ENCODE results near the gene KDSR.

Gene KDSR

GRCh38 chr18:63311118-63312018, 55.6 kb downstream of the KDSR start:
- peak overlapping the region; percentile 52 for H3K4me3 Mint-ChIP-seq
- H3K36me3 Mint-ChIP-seq (ENCODE audit: low read depth), result peaks cover 44% of the 10 kb centered on the region
- peak overlapping the region; percentile 71 for H3K27ac Mint-ChIP-seq
- H3K9me3 Mint-ChIP-seq, result no peaks in the 10 kb centered on the region
- no peaks in the 10 kb centered on the region for H3K27me3 Mint-ChIP-seq
- peaks cover 96% of the 10 kb centered on the region for H3K4me1 Mint-ChIP-seq (ENCODE audit: low read depth)

GRCh38 chr18:63309422-63309821, 57.6 kb downstream of the KDSR start:
- Mint-ChIP-seq H3K4me1 (ENCODE audit: low read depth) (peaks cover 93% of the 10 kb centered on the region), H3K27ac (peak overlapping the region; percentile 47), H3K9me3 (no peaks in the 10 kb centered on the region), H3K27me3 (no peaks in the 10 kb centered on the region), H3K4me3 (peak overlapping the region; percentile 8), H3K36me3 (ENCODE audit: low read depth) (peaks cover 45% of the 10 kb centered on the region)

DNA sequence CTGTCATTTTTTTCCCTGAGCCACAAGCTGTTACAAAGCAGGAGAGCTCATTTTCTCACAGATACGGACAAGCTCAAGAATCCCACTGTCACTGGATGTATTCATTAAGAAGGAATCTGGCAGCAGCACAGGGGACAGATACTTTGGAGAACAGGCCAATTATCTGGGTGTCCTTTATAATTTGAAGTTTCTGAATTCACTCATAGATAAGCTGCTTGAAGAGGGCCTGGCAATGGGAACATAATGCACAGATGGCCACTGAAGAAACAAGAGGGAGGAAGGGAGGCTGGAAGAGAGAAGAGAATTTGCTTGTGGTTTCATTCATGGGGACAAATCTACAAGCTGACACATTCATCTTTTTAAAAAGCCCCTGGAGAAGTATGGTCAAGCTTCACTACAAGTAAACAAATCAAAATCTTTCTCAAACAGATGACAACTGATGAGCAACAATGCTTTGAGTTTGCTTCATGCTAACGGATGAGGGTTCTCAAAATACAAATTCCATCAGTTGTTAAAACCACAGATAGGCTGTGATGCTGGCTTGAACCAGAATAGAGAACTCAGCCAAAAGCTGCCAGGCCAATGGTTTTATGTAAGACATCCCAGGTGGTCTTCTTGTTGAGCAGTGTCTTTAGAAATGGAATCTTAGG, 59.3 kb downstream of the KDSR start:
- no peak overlapping the region for H3K4me3 Mint-ChIP-seq
- no peaks in the 10 kb centered on the region for H3K27me3 Mint-ChIP-seq
- H3K4me1 Mint-ChIP-seq (ENCODE audit: low read depth), result peaks cover 93% of the 10 kb centered on the region
- H3K36me3 Mint-ChIP-seq (ENCODE audit: low read depth), result peaks cover 51% of the 10 kb centered on the region
- peak overlapping the region; percentile 67 for H3K27ac Mint-ChIP-seq
- H3K9me3 Mint-ChIP-seq, result no peaks in the 10 kb centered on the region

GRCh38 chr18:63306819-63307550, 60.0 kb downstream of the KDSR start:
- Mint-ChIP-seq H3K9me3 (no peaks in the 10 kb centered on the region), H3K4me1 (ENCODE audit: low read depth) (peaks cover 93% of the 10 kb centered on the region), H3K27me3 (no peaks in the 10 kb centered on the region), H3K4me3 (no peak overlapping the region), H3K36me3 (ENCODE audit: low read depth) (peaks cover 56% of the 10 kb centered on the region), H3K27ac (peak overlapping the region; percentile 41)

GRCh38 chr18:63306249-63306648, 60.8 kb downstream of the KDSR start:
- Mint-ChIP-seq H3K9me3 (no peaks in the 10 kb centered on the region), H3K36me3 (ENCODE audit: low read depth) (peaks cover 59% of the 10 kb centered on the region), H3K4me1 (ENCODE audit: low read depth) (peaks cover 93% of the 10 kb centered on the region), H3K4me3 (no peak overlapping the region), H3K27me3 (no peaks in the 10 kb centered on the region), H3K27ac (peak overlapping the region; percentile 41)

- Mint-ChIP-seq H3K27me3 (no peaks in the 10 kb centered on the region), H3K36me3 (ENCODE audit: low read depth) (peaks cover 64% of the 10 kb centered on the region), H3K4me1 (ENCODE audit: low read depth) (peaks cover 97% of the 10 kb centered on the region), H3K9me3 (no peaks in the 10 kb centered on the region), H3K27ac (peak overlapping the region; percentile 94), H3K4me3 (peak overlapping the region; percentile 70)
These were observed 63.5 kb downstream of the KDSR start for GRCh38 chr18:63303547-63303946.

GRCh38 chr18:63302636-63303405, 64.2 kb downstream of the KDSR start:
- H3K9me3 Mint-ChIP-seq, result no peaks in the 10 kb centered on the region
- H3K4me3 Mint-ChIP-seq, result peak overlapping the region; percentile 70
- H3K4me1 Mint-ChIP-seq (ENCODE audit: low read depth), result peaks cover 97% of the 10 kb centered on the region
- H3K27me3 Mint-ChIP-seq, result no peaks in the 10 kb centered on the region
- H3K36me3 Mint-ChIP-seq (ENCODE audit: low read depth), result peaks cover 66% of the 10 kb centered on the region
- H3K27ac Mint-ChIP-seq, result peak overlapping the region; percentile 94

DNA sequence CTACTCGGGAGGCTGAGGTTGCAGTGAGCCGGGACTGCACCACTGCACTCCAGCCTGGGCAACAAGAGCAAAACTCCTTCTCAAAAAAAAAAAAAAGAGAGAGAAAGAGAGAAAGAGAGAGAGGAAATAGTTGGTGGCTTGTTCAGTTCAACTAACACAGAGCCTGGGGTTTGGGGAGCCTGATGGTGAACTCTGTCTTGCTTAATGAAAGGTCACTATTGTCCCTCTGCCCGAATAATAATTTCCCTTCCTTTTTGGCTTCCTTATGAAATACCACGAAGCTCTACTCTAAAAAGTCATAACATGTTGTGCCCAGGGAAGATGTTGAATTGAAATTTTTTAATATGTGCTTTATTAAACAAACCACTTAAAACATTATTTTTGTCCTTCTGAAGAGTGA, 64.8 kb downstream of the KDSR start:
- Mint-ChIP-seq H3K4me1 (ENCODE audit: low read depth) (peaks cover 97% of the 10 kb centered on the region), H3K27me3 (no peaks in the 10 kb centered on the region), H3K4me3 (peak overlapping the region; percentile 70), H3K9me3 (no peaks in the 10 kb centered on the region), H3K36me3 (ENCODE audit: low read depth) (peaks cover 72% of the 10 kb centered on the region), H3K27ac (peak overlapping the region; percentile 94)

DNA sequence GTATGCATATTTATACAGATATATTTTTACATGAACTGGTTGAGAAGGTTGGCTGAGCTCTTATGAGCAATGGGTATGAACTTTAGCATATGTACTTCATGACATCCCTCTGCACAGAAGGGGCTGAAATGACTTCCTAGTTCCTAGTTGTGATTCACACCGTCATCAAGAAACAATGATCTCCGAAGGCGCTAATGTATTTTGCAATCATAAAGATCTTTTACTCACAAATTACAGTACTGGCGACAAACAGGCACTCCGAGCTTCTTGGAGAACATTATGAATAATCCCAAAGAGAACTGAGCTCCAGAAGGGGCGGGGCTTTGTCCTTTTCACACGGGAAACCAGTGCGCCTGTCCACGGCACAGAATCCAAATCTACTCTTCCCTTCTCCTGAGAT, 65.6 kb downstream of the KDSR start:
- no peaks in the 10 kb centered on the region for H3K9me3 Mint-ChIP-seq
- peaks cover 69% of the 10 kb centered on the region for H3K36me3 Mint-ChIP-seq (ENCODE audit: low read depth)
- peak overlapping the region; percentile 94 for H3K27ac Mint-ChIP-seq
- H3K4me3 Mint-ChIP-seq, result peak overlapping the region; percentile 70
- no peaks in the 10 kb centered on the region for H3K27me3 Mint-ChIP-seq
- peaks cover 91% of the 10 kb centered on the region for H3K4me1 Mint-ChIP-seq (ENCODE audit: low read depth)

DNA sequence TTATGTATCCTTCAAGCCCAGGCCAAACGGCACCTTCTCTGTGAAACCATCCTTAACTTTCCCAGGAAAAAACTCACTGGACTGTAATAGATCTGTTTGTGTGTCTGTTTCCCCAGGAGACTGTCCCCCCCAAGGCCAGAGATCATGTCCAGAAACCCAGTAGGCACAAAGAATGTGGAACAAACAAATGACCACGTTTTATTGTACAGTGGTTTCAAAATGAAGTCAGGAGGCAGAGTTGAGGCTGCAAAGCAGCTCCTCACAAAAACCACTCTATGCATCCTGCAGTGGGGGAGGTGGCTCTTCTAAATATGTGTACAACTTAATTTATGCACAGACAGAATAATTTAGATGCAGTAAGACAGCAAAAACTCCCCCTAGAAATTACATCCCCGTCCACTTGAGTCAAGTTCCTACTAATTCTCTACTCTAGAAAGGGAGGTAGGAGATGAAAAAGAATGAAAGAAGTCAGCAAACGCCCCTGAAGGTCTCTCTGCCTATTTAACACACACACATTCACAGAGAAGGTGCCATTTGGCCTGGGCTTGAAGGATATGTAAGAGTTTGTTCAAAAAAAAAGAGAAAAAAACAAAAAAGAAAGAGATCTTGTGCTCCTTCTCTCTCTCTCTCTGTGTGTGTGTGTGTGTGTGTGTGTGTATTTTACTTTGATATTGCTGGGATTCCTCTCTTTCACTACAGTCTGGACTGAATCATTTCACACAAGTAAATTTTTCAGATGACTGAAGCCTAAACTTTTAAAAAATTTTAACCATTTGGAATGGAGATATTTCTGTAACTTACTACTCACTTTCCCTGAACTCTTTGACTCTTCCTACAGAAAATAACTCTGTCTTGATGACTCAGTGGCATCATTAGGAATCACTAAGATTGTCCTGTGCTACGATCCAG, 66.9 kb downstream of the KDSR start:
- H3K27ac Mint-ChIP-seq, result peak overlapping the region; percentile 94
- H3K4me1 Mint-ChIP-seq (ENCODE audit: low read depth), result peaks cover 91% of the 10 kb centered on the region
- H3K36me3 Mint-ChIP-seq (ENCODE audit: low read depth), result peaks cover 71% of the 10 kb centered on the region
- no peaks in the 10 kb centered on the region for H3K27me3 Mint-ChIP-seq
- H3K9me3 Mint-ChIP-seq, result no peaks in the 10 kb centered on the region
- peak overlapping the region; percentile 63 for H3K4me3 Mint-ChIP-seq

GRCh38 chr18:63298400-63299365, 68.3 kb downstream of the KDSR start:
- Mint-ChIP-seq H3K4me1 (ENCODE audit: low read depth) (peaks cover 77% of the 10 kb centered on the region), H3K27me3 (no peaks in the 10 kb centered on the region), H3K27ac (peak overlapping the region; percentile 94), H3K4me3 (peak overlapping the region; percentile 63), H3K36me3 (ENCODE audit: low read depth) (peaks cover 63% of the 10 kb centered on the region), H3K9me3 (no peaks in the 10 kb centered on the region)

DNA sequence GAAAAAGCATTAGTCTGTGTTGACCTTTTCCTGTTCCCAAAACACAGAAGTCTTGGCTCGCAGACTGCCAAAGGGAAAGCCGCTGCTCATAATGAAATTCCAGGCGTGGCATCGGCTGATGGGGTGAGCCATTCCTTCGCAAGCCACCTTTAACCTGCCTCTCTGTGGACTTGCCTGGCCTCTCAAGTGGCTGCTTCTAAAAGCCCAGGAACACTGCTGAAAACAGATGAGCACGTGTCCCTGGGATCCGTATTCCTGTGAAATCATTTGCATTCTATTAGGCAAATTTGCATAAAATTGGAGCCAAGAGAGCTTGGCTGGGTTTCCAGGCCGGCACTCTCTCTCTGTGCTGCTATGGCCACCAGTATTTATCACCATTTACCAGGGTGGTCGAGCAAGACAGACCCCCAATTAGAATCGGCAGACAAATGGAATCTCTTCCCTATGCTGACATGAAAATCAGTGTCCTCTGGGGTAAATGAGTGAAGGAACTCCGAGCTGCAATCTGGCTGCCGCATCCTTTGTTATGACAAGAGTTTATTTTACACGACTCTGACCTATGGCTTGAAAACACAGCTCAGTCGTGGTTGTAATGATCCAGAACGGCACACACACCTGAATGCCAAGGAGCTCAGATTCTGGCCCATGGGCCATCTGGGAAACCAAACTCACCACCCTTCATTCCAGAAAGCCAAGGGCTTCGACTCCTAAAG, 69.2 kb downstream of the KDSR start:
- Mint-ChIP-seq H3K27me3 (no peaks in the 10 kb centered on the region), H3K4me3 (no peak overlapping the region), H3K4me1 (ENCODE audit: low read depth) (peaks cover 69% of the 10 kb centered on the region), H3K27ac (peak overlapping the region; percentile 54), H3K36me3 (ENCODE audit: low read depth) (peaks cover 69% of the 10 kb centered on the region), H3K9me3 (no peaks in the 10 kb centered on the region)
